DOHH2 (cell line): ENCODE measurements around the gene GIT1.

Source experiments
- CTCF ChIP-seq: fragments of 200-600 bp; sonication (generic); IDR thresholded peaks from one replicate; pipeline ENCODE4 v1.5.1; 2014; ENCODE audit warnings: antibody characterized with exemption, mild to moderate bottlenecking, low read depth, low read length; ENCODE audit not compliant: poor library complexity, severe bottlenecking
- EZH2phosphoT487 ChIP-seq: fragments of 200-600 bp; sonication (generic); IDR thresholded peaks from 2 replicates; pipeline ENCODE4 v1.6.1; 2017; ENCODE audit warnings: borderline replicate concordance, mild to moderate bottlenecking, antibody characterized with exemption, low read length, moderate library complexity, mixed read lengths

GRCh38 chr17:29567554-29568330 lies 21.7 kb downstream of the GIT1 start:
- peak; percentile 55 for TF ChIP-seq CTCF
- TF ChIP-seq EZH2phosphoT487 = no peak
